ENCODE results near the gene CRYM. TPM values are rescaled to one million over a fixed set of nuclear protein-coding genes. Genes with fewer than 3 reads are reported as not detected.
"Not testable (repeated sequence)": the region's sequence is repeated elsewhere in the genome, so short reads cannot be mapped to it uniquely, and the experiment has no call there.

Gene CRYM
- total RNA-seq, 1 experiment from 2014 or later, result 4.9 TPM

GRCh38 chr16:21274172-21274726, 3.8 kb downstream of the CRYM start:
- H3K9me3 ChIP-seq (ENCODE audit: control insufficient read depth in 1 of 2, insufficient read depth in 1 of 2, low read depth in 1 of 2, low read length in 2 of 2), result no peaks in the 10 kb centered on the region
- no peak overlapping the region for H3K4me3 ChIP-seq (replicated peaks in 1 of 2; ENCODE audit: low read depth in 1 of 2, low read length in 2 of 2)
- no peak overlapping the region for H3K9ac ChIP-seq (ENCODE audit: low read length)
- RAD21 ChIA-PET (ENCODE audit: low non-redundant PET in 1 of 2, low total read pairs in 2 of 2, uncharacterized antibody in 2 of 2, unreplicated experiment in 2 of 2), result no interaction called here
- H4K20me1 ChIP-seq (ENCODE audit: insufficient read depth), result no peaks in the 10 kb centered on the region
- H2AFZ ChIP-seq (ENCODE audit: low read depth, low read length, poor library complexity, severe bottlenecking), result no peak overlapping the region
- no peak for DNase-seq (ENCODE audit: low read depth, low spot score)
- POLR2A ChIA-PET, result no interaction called here
- TF ChIP-seq CTCF (IDR thresholded peaks at IDR 0.05 in 2 of 3, conservative IDR thresholded peaks at IDR 0.05 in 1 of 3; ENCODE audit: borderline replicate concordance in 1 of 3, insufficient read depth in 1 of 3, low read depth in 2 of 3, low read length in 2 of 3), result no peak
- no peak for TF ChIP-seq ELF1 (IDR thresholded peaks at IDR 0.05; ENCODE audit: borderline replicate concordance, low read depth)
- no peak for TF ChIP-seq ATF3 (IDR thresholded peaks at IDR 0.05)
- no peak for TF ChIP-seq EZH2phosphoT487 (IDR thresholded peaks at IDR 0.05; ENCODE audit: borderline replicate concordance)
- TF ChIP-seq EZH2 (IDR thresholded peaks at IDR 0.05), result no peak
- TF ChIP-seq TCF7L2 (IDR thresholded peaks at IDR 0.05; ENCODE audit: borderline replicate concordance, extremely low read depth, insufficient read depth, insufficient read length), result no peak
- no peak for TF ChIP-seq CEBPB (IDR thresholded peaks at IDR 0.05; ENCODE audit: low read depth)
- TF ChIP-seq SRF (IDR thresholded peaks at IDR 0.05; ENCODE audit: low read depth), result no peak
- no peak for TF ChIP-seq CBX3 (IDR thresholded peaks at IDR 0.05; ENCODE audit: low read depth)
- no peak for TF ChIP-seq SIN3A (IDR thresholded peaks at IDR 0.05; ENCODE audit: low read depth)
- no peak for TF ChIP-seq ZNF274 (IDR thresholded peaks at IDR 0.05; ENCODE audit: low read depth, low read length)
- no peak for TF ChIP-seq MAX (IDR thresholded peaks at IDR 0.05)
- no peak for TF ChIP-seq SP1 (IDR thresholded peaks at IDR 0.05; ENCODE audit: low read depth)
- TF ChIP-seq RAD21 (IDR thresholded peaks at IDR 0.05; ENCODE audit: low read depth), result no peak
- TF ChIP-seq YY1 (IDR thresholded peaks at IDR 0.05; ENCODE audit: extremely low read depth, insufficient replicate concordance, low read depth, low read length), result no peak
- TF ChIP-seq JUND (IDR thresholded peaks at IDR 0.05), result no peak
- no peak for TF ChIP-seq REST (IDR thresholded peaks at IDR 0.05; ENCODE audit: low read depth)
- no peak for TF ChIP-seq POLR2A (IDR thresholded peaks at IDR 0.05; ENCODE audit: borderline replicate concordance, extremely low read depth, insufficient read depth, insufficient read length)
- BruUV-seq (replicated peaks), result no TSS peak
- CTCF ChIA-PET, result no interaction called here
- H3K4me1 ChIP-seq (ENCODE audit: control insufficient read depth in 1 of 2, insufficient read depth in 2 of 2, low read length in 2 of 2), result peaks cover 0 to 18% of the 10 kb centered on the region in 2 experiments; a peak in 1 of 4 replicates
- no peaks in the 10 kb centered on the region; the same call in 1 of the 2 replicates for H3K27me3 ChIP-seq (ENCODE audit: insufficient read depth, low read length)
- H3K9me2 ChIP-seq (ENCODE audit: insufficient read depth), result no peaks in the 10 kb centered on the region
- no peak for ATAC-seq
- intact Hi-C loops (cut with micrococcal nuclease), result no loop called here
- no peak overlapping the region for H3K27ac ChIP-seq (ENCODE audit: low read depth, low read length)
- no peak overlapping the region for H3K4me2 ChIP-seq (ENCODE audit: low read length)
- H3K79me2 ChIP-seq (ENCODE audit: insufficient read depth, low read length), result no peaks in the 10 kb centered on the region
- no peaks in the 10 kb centered on the region for H3K36me3 ChIP-seq (ENCODE audit: control insufficient read depth in 1 of 2, insufficient read depth in 2 of 2, low read length in 2 of 2)

GRCh38 chr16:21272763-21273162, 5.3 kb downstream of the CRYM start:
- H3K36me3 ChIP-seq (ENCODE audit: control insufficient read depth in 1 of 2, insufficient read depth in 2 of 2, low read length in 2 of 2); DNase-seq (ENCODE audit: low read depth, low spot score); H3K4me1 ChIP-seq (ENCODE audit: control insufficient read depth in 1 of 2, insufficient read depth in 2 of 2, low read length in 2 of 2); H2AFZ ChIP-seq (ENCODE audit: low read depth, low read length, poor library complexity, severe bottlenecking); CTCF ChIA-PET; POLR2A ChIA-PET; H3K9ac ChIP-seq (ENCODE audit: low read length); H3K79me2 ChIP-seq (ENCODE audit: insufficient read depth, low read length); H3K4me2 ChIP-seq (ENCODE audit: low read length); RAD21 ChIA-PET (ENCODE audit: low non-redundant PET in 1 of 2, low total read pairs in 2 of 2, uncharacterized antibody in 2 of 2, unreplicated experiment in 2 of 2); H3K27me3 ChIP-seq (ENCODE audit: insufficient read depth, low read length); H4K20me1 ChIP-seq (ENCODE audit: insufficient read depth); H3K9me2 ChIP-seq (ENCODE audit: insufficient read depth); ATAC-seq; H3K27ac ChIP-seq (ENCODE audit: low read depth, low read length); BruUV-seq (replicated peaks); H3K9me3 ChIP-seq (ENCODE audit: control insufficient read depth in 1 of 2, insufficient read depth in 1 of 2, low read depth in 1 of 2, low read length in 2 of 2); H3K4me3 ChIP-seq (replicated peaks in 1 of 2; ENCODE audit: low read depth in 1 of 2, low read length in 2 of 2); intact Hi-C loops (cut with micrococcal nuclease): not testable (repeated sequence)
